Measurements from ENCODE around the gene NDNF.

Gene NDNF

DNA sequence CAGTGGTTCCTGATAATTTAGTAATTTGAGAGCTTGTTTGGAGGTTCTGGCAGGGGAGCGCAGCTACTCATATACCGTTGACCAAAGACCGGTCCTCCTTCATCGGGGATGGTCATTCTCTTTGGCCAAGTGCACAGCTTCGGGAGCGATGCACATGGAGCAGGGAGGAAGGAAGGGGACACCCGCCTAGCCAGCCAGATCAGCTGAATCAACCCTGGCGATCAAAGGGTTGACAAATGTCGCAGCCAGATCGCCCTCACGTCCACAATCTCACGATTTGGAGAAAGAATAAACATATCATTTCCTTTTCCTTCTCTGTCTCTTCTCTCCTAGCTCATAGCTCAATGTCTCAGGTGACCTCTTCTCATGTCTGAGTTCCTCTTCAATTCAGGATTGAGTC lies 11.1 kb downstream of the NDNF start:
- FAIRE-seq, result no peak
- DNase-seq (ENCODE audit: insufficient read length, low spot score), result no peak
- TF ChIP-seq PAX5 (IDR thresholded peaks at IDR 0.05; ENCODE audit: insufficient read depth, low read length, severe bottlenecking) (no peak), SPI1 (IDR thresholded peaks at IDR 0.05; ENCODE audit: low read depth, low read length) (no peak), TAF1 (IDR thresholded peaks at IDR 0.05; ENCODE audit: low read depth, low read length) (no peak), POU2F2 (IDR thresholded peaks at IDR 0.05; ENCODE audit: low read depth, low read length) (no peak), POLR2AphosphoS5 (IDR thresholded peaks at IDR 0.05; ENCODE audit: low read depth, low read length) (no peak), POLR2A (IDR thresholded peaks at IDR 0.05; ENCODE audit: low read depth, low read length) (no peak)

DNA sequence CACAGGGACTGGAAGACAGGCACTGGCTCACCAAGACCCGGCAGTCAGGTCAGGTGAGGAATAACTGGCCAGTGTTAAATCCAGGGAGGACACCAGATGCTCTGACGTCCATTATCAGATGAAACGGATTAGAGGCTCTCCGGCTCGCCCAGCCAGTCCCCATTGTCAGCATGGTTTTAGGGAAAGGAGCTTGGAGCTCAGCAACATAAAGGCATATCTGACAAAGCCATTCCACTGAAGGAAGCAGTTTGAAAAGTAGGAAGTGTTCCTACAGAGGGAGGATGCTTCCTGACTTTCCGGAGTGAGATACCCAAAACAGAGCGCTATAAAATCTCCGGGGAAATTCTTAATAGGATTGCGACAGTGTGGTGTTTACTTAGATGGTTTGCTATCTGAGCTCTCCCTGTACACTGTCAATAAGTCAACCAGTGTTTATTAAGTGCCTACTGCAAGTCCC lies 14.8 kb downstream of the NDNF start:
- DNase-seq (ENCODE audit: insufficient read length, low spot score) (no peak), FAIRE-seq (no peak)
- no peak for TF ChIP-seq POLR2A (IDR thresholded peaks at IDR 0.05; ENCODE audit: low read depth, low read length)
- TF ChIP-seq TAF1 (IDR thresholded peaks at IDR 0.05; ENCODE audit: low read depth, low read length), result no peak

DNA sequence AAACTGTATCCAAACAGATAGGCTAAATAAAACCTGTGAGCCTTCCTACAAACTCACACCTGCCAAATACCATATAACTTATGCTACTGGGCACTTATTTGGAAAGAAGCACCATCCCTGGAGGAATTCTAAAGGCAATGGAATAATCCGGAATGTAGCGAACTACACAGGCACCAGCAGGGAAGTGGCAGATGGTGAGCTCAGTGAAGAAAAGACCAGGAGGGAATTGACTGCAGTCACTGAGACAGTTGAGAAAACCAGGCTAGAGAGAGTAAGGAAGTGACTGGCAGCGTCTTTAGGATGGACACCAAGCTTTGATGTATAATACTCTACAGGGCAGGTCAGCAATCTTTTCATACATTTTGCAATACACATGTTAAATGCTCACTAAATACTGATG lies 16.3 kb downstream of the NDNF start:
- DNase-seq (ENCODE audit: insufficient read length, low spot score) (no peak), FAIRE-seq (no peak)
- TF ChIP-seq TAF1 (IDR thresholded peaks at IDR 0.05; ENCODE audit: low read depth, low read length) (no peak), SPI1 (IDR thresholded peaks at IDR 0.05; ENCODE audit: low read depth, low read length) (no peak), POLR2AphosphoS5 (IDR thresholded peaks at IDR 0.05; ENCODE audit: low read depth, low read length) (no peak), PAX5 (IDR thresholded peaks at IDR 0.05; ENCODE audit: insufficient read depth, low read length, severe bottlenecking) (no peak), POU2F2 (IDR thresholded peaks at IDR 0.05; ENCODE audit: low read depth, low read length) (no peak), POLR2A (IDR thresholded peaks at IDR 0.05; ENCODE audit: low read depth, low read length) (no peak)

DNA sequence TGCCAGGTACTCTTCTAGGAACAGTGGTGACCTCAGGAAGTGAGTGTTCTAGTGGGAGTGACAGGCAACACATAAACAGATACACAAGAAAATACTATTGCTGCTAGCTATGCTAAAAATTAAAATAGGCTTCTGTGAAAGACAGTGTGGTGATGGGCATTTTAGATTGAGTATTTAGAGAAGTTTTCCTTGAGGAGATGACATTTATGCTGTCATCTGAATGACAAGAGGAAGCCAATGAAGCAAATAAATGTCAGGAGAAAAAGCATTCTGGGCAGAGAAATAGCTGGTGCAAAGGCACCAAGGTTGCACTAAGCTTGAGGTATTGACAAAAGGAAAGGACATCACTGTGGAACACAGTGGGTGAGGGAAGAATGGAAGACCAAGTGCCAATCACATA lies 18.0 kb downstream of the NDNF start:
- TF ChIP-seq POU2F2 (IDR thresholded peaks at IDR 0.05; ENCODE audit: low read depth, low read length) (no peak), POLR2A (IDR thresholded peaks at IDR 0.05; ENCODE audit: low read depth, low read length) (no peak), POLR2AphosphoS5 (IDR thresholded peaks at IDR 0.05; ENCODE audit: low read depth, low read length) (no peak), TAF1 (IDR thresholded peaks at IDR 0.05; ENCODE audit: low read depth, low read length) (no peak), SPI1 (IDR thresholded peaks at IDR 0.05; ENCODE audit: low read depth, low read length) (no peak), PAX5 (IDR thresholded peaks at IDR 0.05; ENCODE audit: insufficient read depth, low read length, severe bottlenecking) (no peak)
- DNase-seq (ENCODE audit: insufficient read length, low spot score) (no peak), FAIRE-seq (no peak)

DNA sequence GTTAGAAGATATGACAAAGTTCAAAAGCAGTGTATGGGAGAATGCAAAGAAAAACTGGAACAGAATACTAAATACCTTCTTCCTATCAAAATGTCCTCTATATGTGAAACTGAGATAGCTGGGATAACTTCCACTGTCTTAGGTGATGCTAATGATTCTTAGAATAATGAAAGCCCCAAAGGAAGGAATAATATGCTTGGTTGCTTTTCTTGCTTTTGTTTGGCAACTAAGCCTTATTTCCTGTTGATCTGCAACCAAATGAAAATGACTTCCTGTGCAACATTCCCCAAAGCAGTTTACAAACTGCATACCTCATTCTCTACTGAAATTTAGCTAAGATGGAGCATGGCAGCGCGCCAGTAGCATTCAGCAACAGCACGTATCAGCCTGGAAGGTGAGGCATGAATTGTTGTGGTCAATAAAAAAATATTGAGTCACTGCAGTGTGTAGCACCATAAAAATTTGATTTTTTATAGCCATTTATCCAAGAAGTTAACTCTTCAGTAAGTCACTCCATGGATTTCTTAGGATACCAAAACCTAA lies 18.7 kb downstream of the NDNF start:
- FAIRE-seq, result no peak

DNA sequence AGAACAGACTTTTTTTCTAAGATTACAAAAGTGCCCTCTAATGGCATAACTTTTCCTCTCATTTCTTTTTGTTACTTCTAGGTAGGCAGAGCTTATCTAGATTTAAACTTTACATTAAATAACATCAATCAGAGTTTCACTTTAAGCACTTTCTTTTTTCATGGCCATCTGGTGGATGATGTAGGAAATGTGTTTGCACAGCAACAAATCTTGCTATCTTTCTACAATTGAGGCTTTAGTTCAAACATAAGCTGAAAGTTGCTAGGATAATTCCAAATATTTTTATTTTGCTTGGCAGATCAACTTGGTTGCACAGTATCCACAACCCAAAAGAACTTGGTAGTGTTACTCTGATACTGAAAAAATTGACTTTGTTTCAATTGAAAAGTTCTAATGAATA lies 22.0 kb downstream of the NDNF start:
- DNase-seq (ENCODE audit: insufficient read length, low spot score) (no peak), FAIRE-seq (no peak)

More for the DNA sequence above, 18.7 kb downstream of the NDNF start:
- TF ChIP-seq TAF1 (IDR thresholded peaks at IDR 0.05; ENCODE audit: low read depth, low read length) (no peak), PAX5 (IDR thresholded peaks at IDR 0.05; ENCODE audit: insufficient read depth, low read length, severe bottlenecking) (no peak), POLR2AphosphoS5 (IDR thresholded peaks at IDR 0.05; ENCODE audit: low read depth, low read length) (no peak), POLR2A (IDR thresholded peaks at IDR 0.05; ENCODE audit: low read depth, low read length) (no peak), POU2F2 (IDR thresholded peaks at IDR 0.05; ENCODE audit: low read depth, low read length) (no peak), SPI1 (IDR thresholded peaks at IDR 0.05; ENCODE audit: low read depth, low read length) (no peak)
- no peak for DNase-seq (ENCODE audit: insufficient read length, low spot score)

DNA sequence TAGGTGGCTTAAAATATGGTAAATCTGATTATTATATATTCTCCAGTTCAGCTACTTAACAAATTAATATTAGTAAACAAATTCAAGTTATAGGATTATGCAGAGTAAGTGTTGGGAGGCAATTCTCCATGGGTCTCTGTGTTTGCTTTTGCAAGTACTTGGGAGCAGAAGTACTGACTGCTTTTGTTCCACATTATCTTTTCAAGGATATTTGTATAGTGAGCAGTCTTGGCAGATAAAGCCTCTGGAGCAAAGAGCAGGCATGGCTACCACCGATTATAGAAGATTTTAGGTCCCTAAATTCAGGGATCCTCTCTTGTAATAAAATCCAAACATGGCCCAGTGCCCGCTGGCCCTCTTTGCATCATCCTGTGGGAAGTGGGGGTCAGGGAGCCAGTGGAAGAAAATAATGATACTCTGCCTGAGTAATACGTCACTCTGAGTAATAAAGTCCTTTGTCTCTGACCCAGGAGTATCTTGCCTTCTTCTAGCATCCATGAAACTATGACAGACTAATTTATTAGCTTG lies 23.2 kb downstream of the NDNF start:
- no peak for TF ChIP-seq POLR2A (IDR thresholded peaks at IDR 0.05; ENCODE audit: low read depth, low read length)
- no peak for TF ChIP-seq SPI1 (IDR thresholded peaks at IDR 0.05; ENCODE audit: low read depth, low read length)
- TF ChIP-seq POLR2AphosphoS5 (IDR thresholded peaks at IDR 0.05; ENCODE audit: low read depth, low read length), result no peak
- TF ChIP-seq POU2F2 (IDR thresholded peaks at IDR 0.05; ENCODE audit: low read depth, low read length), result no peak
- no peak for TF ChIP-seq PAX5 (IDR thresholded peaks at IDR 0.05; ENCODE audit: insufficient read depth, low read length, severe bottlenecking)
- TF ChIP-seq TAF1 (IDR thresholded peaks at IDR 0.05; ENCODE audit: low read depth, low read length), result no peak
- no peak for FAIRE-seq
- DNase-seq (ENCODE audit: insufficient read length, low spot score), result no peak

More for the DNA sequence above, 22.0 kb downstream of the NDNF start:
- no peak for TF ChIP-seq PAX5 (IDR thresholded peaks at IDR 0.05; ENCODE audit: insufficient read depth, low read length, severe bottlenecking)
- TF ChIP-seq SPI1 (IDR thresholded peaks at IDR 0.05; ENCODE audit: low read depth, low read length), result no peak

DNA sequence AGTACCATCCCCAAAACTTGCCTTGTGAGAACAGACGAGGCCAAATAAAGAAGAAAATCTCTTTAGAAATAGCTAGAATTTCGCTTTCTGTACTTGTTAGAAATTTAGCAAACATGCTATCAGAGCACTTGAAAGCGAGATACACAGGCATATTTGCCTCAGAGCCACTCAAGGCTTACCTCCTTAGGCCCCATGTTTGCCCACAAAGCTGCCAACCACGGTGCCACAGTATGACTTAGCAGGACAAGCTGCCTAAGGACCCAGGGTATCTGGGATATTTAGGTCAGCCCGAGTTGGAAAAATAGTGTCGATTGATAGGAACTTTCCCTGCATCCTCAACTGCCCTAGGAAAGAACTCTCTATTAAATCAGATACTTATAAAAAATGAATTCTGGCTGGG lies 24.2 kb downstream of the NDNF start:
- DNase-seq (ENCODE audit: insufficient read length, low spot score) (no peak), FAIRE-seq (no peak)
- TF ChIP-seq PAX5 (IDR thresholded peaks at IDR 0.05; ENCODE audit: insufficient read depth, low read length, severe bottlenecking) (no peak), POLR2A (IDR thresholded peaks at IDR 0.05; ENCODE audit: low read depth, low read length) (no peak), POU2F2 (IDR thresholded peaks at IDR 0.05; ENCODE audit: low read depth, low read length) (no peak), TAF1 (IDR thresholded peaks at IDR 0.05; ENCODE audit: low read depth, low read length) (no peak), SPI1 (IDR thresholded peaks at IDR 0.05; ENCODE audit: low read depth, low read length) (no peak), POLR2AphosphoS5 (IDR thresholded peaks at IDR 0.05; ENCODE audit: low read depth, low read length) (no peak)

DNA sequence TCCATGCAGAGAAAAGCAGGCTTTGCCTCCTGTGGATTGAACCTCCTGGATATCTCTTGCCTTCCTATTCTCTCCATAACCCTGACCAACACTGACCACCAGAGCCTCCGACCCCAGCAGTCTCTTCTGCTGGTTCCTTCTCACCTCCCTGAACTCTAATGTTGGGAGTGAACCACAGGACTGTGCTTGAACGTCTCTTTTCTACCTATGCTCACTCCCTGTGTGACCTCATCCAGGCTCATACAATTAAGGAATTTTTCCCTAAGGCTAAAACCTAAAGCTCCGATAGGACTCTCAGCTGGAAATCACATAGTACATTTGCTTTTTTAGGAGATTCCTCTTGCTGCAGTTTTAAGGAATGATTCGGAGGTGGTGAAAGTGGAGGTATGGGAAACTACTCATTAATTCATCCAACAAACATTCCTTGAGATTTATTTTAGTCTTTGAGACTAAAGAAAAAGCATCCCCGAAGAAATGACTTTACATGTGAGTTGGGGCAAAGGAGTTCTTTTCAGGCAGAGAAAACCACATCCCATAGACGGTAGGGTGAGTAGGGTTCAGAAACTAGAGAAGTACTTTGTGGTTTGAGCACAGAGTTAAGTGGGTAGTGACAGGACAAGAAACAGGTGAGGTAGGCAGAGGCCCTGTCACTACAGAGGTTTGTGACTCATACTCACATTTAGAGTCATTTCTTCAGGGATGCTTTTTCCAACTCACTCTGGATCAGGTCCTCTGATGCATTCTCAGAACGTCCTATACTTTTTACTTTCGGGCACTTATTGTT lies 30.8 kb downstream of the NDNF start:
- TF ChIP-seq PAX5 (IDR thresholded peaks at IDR 0.05; ENCODE audit: insufficient read depth, low read length, severe bottlenecking) (no peak), POLR2A (IDR thresholded peaks at IDR 0.05; ENCODE audit: low read depth, low read length) (no peak), TAF1 (IDR thresholded peaks at IDR 0.05; ENCODE audit: low read depth, low read length) (no peak), POLR2AphosphoS5 (IDR thresholded peaks at IDR 0.05; ENCODE audit: low read depth, low read length) (no peak), SPI1 (IDR thresholded peaks at IDR 0.05; ENCODE audit: low read depth, low read length) (no peak), POU2F2 (IDR thresholded peaks at IDR 0.05; ENCODE audit: low read depth, low read length) (no peak)
- peak; percentile 67 for FAIRE-seq
- DNase-seq (ENCODE audit: insufficient read length, low spot score), result peak; percentile 16

Measured in GM12891 (cell line).